HUES64 (cell line): ENCODE results near the gene PRPF31.
"Not testable (repeated sequence)": the region's sequence is repeated elsewhere in the genome, so short reads cannot be mapped to it uniquely, and the experiment has no call there.

Experiments used
- H3K27ac ChIP-seq: 2 replicates; pipeline ENCODE4 v1.7.0; 2013; ENCODE audit warnings: low read depth, low read length, inconsistent platforms
- H3K27me3 ChIP-seq: 2 replicates; pipeline ENCODE4 v1.6.1; 2013; ENCODE audit warnings: mild to moderate bottlenecking, low read length; ENCODE audit not compliant: insufficient read depth
- H3K36me3 ChIP-seq: 2 replicates; pipeline ENCODE4 v1.6.1; 2013; ENCODE audit warnings: mild to moderate bottlenecking, low read length; ENCODE audit not compliant: insufficient read depth
- H3K4me1 ChIP-seq: 2 replicates; pipeline ENCODE4 v1.6.1; 2013; ENCODE audit warnings: mild to moderate bottlenecking, low read length, moderate library complexity; ENCODE audit not compliant: insufficient read depth
- H3K4me3 ChIP-seq: 2 replicates; pipeline ENCODE4 v1.5.1; 2013; ENCODE audit warnings: mild to moderate bottlenecking, low read length, moderate library complexity
- H3K9ac ChIP-seq: 2 replicates; pipeline ENCODE4 v1.6.1; 2013; ENCODE audit warnings: mild to moderate bottlenecking, low read depth, low read length
- H3K9me3 ChIP-seq: 2 replicates; pipeline ENCODE4 v1.6.1; 2013; ENCODE audit warnings: low read depth, low read length; ENCODE audit not compliant: insufficient read depth
- whole genome bisulfite sequencing: fragments of 150-250, 120-280 bp; methylation state at CpG from one replicate; pipeline ENCODE4 v1.1.7; 2013; ENCODE audit warnings: missing lambda C conversion rate; 5-methylcytosine and 5-hydroxymethylcytosine counted together

PRPF31 gene

DNA sequence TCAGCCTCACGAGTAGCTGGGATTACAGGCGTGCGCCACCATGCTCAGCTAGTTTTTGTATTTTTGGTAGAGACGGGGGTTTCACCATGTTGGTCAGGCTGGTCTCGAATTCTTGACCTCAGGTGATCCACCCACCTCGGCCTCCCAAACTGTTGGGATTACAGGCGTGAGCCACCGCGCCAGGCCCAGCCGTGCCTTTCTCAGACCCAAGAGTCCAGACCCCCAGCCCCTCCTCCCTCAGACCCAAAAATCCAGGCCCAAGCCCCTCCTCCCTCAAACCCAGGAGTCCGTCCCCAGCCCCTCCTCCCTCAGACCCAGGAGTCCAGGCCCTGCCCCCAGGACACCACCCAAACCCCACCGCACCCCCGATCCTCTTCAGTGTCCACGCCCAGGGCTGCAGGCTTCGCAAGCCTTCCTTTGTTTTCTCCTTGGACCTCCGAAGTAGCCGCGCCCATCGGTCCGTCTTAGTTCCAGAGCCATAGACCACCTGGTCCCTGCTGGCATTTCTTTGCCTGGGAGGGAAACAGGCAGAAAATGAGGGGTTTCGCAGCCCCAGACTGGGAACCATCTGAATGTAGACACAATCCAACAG is 53.7 kb downstream of the PRPF31 start:
- Histone ChIP-seq H3K9me3 (no peaks in the 10 kb centered on the region), H3K4me3 (no peak overlapping the region), H3K27ac (no peak overlapping the region), H3K9ac (no peak overlapping the region), H3K36me3 (no peaks in the 10 kb centered on the region), H3K27me3 (no peaks in the 10 kb centered on the region), H3K4me1 (no peaks in the 10 kb centered on the region)
- WGBS = 92% methylated on average over 21 of the region's 21 CpGs

DNA sequence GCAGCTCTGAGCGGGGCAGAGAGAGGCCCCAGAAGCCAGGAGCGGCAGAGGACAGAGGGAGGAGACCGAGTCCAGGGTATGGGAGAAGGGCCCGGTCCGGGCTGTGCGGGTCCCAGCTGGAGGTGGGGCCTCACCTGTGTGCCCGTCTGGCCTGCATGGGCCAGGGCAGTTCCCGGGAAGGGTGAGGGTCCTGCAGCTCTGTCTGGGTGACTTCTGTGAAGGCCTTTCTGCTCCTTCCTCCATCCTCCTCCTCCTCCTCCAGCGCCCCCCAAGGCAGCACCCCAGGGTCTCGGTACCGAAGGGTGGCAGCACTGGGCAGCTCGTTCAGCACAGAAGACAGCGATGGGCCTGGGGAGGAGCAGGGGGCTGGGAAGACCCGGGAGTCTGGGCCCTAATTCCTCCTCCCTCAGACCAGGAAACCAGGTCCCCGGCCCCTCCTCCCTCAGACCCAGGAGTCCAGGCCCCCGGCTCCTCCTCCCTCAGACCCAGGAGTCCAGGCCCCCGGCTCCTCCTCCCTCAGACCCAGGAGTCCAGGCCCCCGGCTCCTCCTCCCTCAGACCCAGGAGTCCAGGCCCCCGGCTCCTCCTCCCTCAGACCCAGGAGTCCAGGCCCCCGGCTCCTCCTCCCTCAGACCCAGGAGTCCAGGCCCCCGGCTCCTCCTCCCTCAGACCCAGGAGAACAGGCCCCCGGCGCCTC is 56.3 kb downstream of the PRPF31 start:
- not testable (repeated sequence) for H3K27ac ChIP-seq, H3K9me3 ChIP-seq, H3K27me3 ChIP-seq, H3K4me3 ChIP-seq, H3K4me1 ChIP-seq, H3K36me3 ChIP-seq, H3K9ac ChIP-seq
- 83% methylated on average over 18 of the region's 23 CpGs for WGBS

DNA sequence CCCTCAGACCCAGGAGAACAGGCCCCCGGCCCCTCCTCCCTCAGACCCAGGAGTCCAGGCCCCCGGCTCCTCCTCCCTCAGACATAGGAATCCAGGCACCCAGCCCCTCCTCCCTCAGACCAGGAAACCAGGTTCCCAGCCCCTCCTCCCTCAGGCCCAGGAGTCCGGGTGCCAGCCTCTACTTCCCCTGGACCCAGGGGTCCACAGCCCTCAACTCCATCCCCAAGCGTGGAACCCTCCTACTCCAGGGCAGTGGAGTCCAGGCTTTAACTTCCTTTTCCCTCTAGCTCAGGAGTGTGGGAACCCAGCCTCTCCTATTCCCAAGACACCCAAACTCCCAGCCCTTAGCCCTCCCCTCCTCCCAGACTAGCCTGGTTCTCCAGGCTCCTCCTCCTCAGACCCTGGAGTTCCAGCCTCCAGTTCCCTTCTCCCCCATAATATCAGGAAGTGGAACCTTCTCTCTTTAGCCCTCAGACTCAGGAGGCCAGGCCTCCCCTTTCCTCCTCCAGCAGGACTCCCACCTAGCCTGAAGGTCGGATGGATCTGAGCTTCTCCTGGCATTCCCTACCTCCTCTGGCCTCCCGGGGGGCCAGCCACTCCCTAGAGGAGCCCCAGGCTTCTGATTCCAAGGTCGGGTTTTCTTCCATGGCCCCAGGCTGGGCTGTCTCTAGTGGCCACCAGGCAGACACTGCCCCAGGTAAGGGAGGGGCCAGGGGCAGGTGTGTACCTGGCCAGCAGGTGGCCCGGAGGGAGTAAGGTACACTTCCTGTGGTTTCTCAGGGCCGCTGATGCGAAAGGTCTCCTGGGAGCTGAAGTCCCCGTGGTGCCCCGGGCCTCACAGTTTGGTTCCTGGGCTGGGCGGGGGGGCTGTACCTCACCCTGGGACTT is 57.2 kb downstream of the PRPF31 start, which contains the start of gene TMC4:
TSS of gene TMC4 (minus strand) at position 690 of the 888 bp plus-strand sequence. CDS start at position 647, 43 bp downstream.
- Histone ChIP-seq H3K4me3 (peak within 1 kb of the TSS; percentile 55), H3K27ac (peak within 1 kb of the TSS; percentile 31; the same call in 1 of the 2 replicates), H3K36me3 (peaks cover 9% of the 10 kb centered on the region; the same call in 1 of the 2 replicates), H3K4me1 (no peaks in the 10 kb centered on the region), H3K9me3 (no peaks in the 10 kb centered on the region), H3K9ac (peak within 1 kb of the TSS; percentile 41), H3K27me3 (no peaks in the 10 kb centered on the region)
- 28% methylated on average over 13 of the region's 13 CpGs for WGBS

DNA sequence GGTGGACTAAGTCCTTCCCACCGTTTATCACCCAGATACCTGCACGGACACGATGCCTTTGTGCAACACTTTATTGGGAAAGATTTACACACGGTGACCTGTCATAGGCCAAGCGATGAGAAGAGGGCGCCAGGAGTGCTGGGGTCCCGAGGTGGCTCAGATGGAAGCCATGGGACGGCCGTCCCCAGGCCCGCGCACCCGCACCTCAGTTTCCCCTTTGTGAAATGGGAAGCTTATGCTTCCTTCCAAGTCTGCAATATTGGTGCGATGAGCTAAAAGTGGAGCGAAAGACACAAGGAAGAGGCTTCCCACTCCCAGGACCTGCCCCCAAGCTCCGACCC is 57.8 kb downstream of the PRPF31 start:
- no peaks in the 10 kb centered on the region for H3K9me3 ChIP-seq
- peak overlapping the region; percentile 26; the same call in 1 of the 2 replicates for H3K4me3 ChIP-seq
- WGBS = 55% methylated on average over 15 of the region's 15 CpGs
- no peaks in the 10 kb centered on the region for H3K4me1 ChIP-seq
- no peak overlapping the region for H3K9ac ChIP-seq
- H3K36me3 ChIP-seq = peaks cover 14% of the 10 kb centered on the region; the same call in 1 of the 2 replicates
- H3K27me3 ChIP-seq = no peaks in the 10 kb centered on the region
- H3K27ac ChIP-seq = peak overlapping the region; percentile 29; the same call in 1 of the 2 replicates

DNA sequence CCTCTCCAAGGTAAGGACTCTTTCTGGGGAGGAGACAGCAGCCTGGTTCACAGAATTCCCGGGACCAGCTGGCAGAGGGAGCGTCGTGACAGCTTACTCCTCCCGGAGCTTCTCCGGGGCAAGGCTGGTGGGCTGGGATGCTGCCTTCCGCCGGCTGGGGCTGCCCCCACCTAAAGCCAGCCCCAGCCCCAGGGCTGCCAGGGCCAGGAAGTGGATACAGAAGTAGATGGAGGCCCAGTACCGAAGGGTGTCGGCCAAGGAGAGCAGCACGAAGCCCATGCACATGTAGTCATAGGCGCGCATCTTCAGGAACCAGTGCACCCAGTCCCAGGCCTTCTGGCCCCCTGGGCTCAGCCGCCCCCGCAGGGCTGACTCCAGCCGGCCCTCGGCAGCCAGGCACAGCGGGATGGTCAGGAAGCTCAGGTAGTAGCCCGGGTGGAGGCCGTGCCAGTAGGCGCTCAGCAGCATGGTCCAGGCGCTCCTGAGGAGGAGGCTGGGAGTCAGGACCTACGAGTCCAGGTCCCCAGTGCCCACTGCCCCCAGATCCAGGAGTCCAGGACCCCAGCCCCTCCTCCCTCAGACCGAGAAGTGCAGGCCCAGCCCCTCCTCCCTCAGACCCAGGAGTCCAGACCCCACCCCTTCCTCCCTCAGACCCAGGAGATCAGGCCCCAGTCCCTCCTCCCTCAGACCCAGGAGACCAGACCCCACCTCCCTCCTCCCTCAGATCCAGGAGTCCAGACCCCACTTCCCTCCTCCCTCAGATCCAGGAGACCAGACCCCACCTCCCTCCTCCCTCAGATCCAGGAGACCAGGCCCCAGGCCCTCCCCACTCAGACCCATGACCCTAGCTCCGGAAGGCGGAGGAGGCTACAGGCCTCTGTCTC is 58.6 kb downstream of the PRPF31 start:
- H3K27ac ChIP-seq = peak overlapping the region; percentile 29; the same call in 1 of the 2 replicates
- 79% methylated on average over 25 of the region's 25 CpGs for WGBS
- H3K27me3 ChIP-seq = no peaks in the 10 kb centered on the region
- H3K4me1 ChIP-seq = no peaks in the 10 kb centered on the region
- H3K4me3 ChIP-seq = no peak overlapping the region
- H3K9ac ChIP-seq = no peak overlapping the region
- H3K9me3 ChIP-seq = no peaks in the 10 kb centered on the region
- H3K36me3 ChIP-seq = peaks cover 23% of the 10 kb centered on the region

DNA sequence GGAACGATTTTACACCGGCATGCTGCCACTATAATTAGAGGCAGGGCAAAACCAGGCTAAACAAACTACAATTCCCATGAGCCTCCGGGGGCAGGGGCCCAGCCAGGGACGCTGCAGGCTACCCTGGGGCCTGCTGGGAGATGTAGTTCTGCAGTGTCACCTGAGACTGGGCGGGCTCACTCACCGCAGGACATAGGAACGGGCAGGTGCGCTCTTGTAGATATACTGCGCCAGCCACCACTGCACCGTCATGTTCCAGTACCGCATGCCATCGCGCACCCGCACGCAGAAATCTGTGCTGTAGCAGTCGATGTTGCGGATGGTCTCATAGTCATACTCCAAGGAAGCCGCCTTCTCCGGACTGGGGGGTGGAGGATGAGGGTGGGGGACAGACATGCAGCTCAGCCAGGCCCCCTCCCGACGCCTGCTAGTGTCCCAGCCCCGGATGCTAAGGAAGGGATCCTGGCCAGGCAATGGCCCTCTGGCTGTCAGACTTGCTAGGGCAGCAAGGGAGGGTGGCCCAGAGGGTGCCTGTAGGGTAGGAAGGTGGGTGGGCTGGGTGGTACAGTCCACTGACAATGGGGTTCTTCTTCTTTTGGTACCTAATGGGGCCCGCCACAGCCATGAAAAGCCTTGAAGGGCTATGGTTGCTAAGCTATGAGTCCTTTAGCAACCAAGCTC is 63.2 kb downstream of the PRPF31 start:
- Histone ChIP-seq H3K4me1 (no peaks in the 10 kb centered on the region), H3K9me3 (no peaks in the 10 kb centered on the region), H3K27ac (no peak overlapping the region), H3K27me3 (no peaks in the 10 kb centered on the region), H3K4me3 (no peak overlapping the region), H3K9ac (no peak overlapping the region), H3K36me3 (peaks cover 45% of the 10 kb centered on the region)
- WGBS = 90% methylated on average over 23 of the region's 23 CpGs

DNA sequence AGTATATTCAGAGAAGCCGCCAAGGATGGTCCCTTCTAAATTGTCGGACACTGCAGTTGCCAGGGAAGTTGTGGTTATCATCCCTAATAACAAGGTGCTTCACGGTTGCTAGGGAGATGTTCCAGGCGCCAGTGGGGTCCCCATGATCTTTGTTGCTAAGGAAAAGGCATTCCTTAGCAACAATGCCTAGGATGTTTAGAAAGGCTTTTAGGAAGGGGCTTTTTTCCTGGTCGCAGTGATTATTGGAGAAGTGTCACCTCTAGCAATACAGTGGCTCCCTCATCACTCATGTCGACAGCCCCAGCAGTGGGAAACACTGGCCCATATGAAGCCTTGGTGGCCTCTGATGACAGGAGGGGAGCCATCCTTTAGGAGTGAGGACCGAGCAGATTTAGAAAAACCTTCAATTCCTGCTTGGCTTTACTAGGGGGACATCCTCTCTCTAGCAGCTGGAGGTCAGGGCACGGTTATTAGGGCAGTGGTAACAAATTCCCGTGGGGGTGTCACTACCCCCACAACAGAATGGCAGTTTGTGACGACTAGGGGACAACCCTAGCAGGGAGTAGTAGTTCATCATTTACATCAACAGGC is 63.8 kb downstream of the PRPF31 start:
- WGBS = 92% methylated on average over 10 of the region's 10 CpGs
- H3K4me3 ChIP-seq = no peak overlapping the region
- H3K27ac ChIP-seq = no peak overlapping the region; the same call in 1 of the 2 replicates
- H3K4me1 ChIP-seq = no peaks in the 10 kb centered on the region
- H3K36me3 ChIP-seq = peaks cover 49% of the 10 kb centered on the region
- no peaks in the 10 kb centered on the region for H3K27me3 ChIP-seq
- H3K9me3 ChIP-seq = no peaks in the 10 kb centered on the region
- no peak overlapping the region for H3K9ac ChIP-seq

DNA sequence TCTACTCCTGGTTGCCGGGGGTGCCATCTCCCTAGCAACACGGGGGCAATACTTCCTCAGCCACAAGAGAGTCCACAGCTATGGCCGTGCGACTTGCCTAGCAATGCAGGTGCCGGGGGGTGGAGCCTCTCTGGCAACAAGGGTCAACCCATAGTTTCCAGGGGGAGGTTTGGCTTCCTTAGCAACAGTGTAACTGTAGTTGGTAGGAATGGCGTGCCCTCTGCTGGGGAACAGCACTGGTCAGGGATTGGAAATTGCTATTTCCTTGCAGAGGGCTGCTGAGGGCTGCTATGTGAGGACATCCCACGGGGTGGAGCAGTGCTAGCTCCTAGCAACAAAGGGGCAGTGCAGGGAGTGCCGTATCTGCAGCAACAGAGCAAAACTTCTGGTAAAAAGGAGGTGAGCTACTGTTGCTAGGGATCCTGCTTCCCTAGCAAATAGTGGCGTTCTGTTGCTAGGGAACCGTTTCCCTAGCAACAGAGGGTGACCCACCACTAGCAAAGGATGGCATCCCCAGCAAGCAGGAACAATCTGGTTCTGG is 64.4 kb downstream of the PRPF31 start:
- H3K9ac ChIP-seq = no peak overlapping the region
- H3K27me3 ChIP-seq = no peaks in the 10 kb centered on the region
- 41% methylated on average over 10 of the region's 10 CpGs for WGBS
- H3K4me3 ChIP-seq = no peak overlapping the region
- H3K4me1 ChIP-seq = no peaks in the 10 kb centered on the region
- H3K9me3 ChIP-seq = no peaks in the 10 kb centered on the region
- peak overlapping the region; percentile 14; the same call in 1 of the 2 replicates for H3K27ac ChIP-seq
- H3K36me3 ChIP-seq = peaks cover 50% of the 10 kb centered on the region

DNA sequence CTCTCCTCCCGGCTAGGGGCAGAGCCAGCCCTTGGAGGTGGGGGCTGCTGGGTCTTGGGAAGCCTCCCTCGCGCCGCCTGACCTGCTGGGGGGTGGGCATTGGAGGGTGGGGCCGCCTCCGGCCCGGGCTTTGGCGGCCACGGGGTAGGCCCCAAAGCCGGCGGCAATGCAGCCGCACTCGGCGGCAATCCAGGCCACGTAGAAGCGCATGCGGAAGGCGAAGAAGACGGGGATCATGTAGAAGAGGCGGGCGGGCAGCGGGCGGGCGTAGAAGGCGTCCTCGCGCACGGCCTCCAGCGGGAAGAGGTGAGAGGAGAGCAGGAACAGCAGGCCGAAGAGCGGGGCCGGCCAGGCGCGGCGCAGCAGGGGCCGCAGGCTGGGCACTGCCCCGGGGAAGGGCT is 65.1 kb downstream of the PRPF31 start:
- WGBS = 94% methylated on average over 37 of the region's 37 CpGs
- Histone ChIP-seq H3K4me3 (no peak overlapping the region), H3K27me3 (no peaks in the 10 kb centered on the region), H3K36me3 (peaks cover 50% of the 10 kb centered on the region), H3K9me3 (no peaks in the 10 kb centered on the region), H3K27ac (peak overlapping the region; percentile 14; the same call in 1 of the 2 replicates), H3K4me1 (no peaks in the 10 kb centered on the region), H3K9ac (no peak overlapping the region)
